Measurements from ENCODE around the gene FGF2.

FGF2 gene

GRCh38 chr4:122946142-122946541 lies 119.5 kb downstream of the FGF2 start:
- DNase-seq: no peak
